K562 (cell line): ENCODE results near the gene SLC27A2. TPM values are rescaled to one million over a fixed set of nuclear protein-coding genes. Genes with fewer than 3 reads are reported as not detected.

Source experiments
- CBFB ChIP-seq: sonication (generic); formaldehyde crosslinking; IDR thresholded peaks from 2 replicates; pipeline ENCODE4 v1.4.0; 2020; ENCODE audit warnings: mild to moderate bottlenecking, missing genetic modification reagents
- CCNT2 ChIP-seq: IDR thresholded peaks from 2 replicates; pipeline ENCODE4 v1.6.1; 2011; ENCODE audit warnings: borderline replicate concordance, low read depth, mild to moderate bottlenecking, moderate library complexity, mixed read lengths, low read length; ENCODE audit not compliant: insufficient read length; ENCODE audit errors: extremely low read depth
- CHCHD3 ChIP-seq: fragments of 250-450 bp; sonication (Bioruptor Pico); IDR thresholded peaks from 2 replicates; pipeline ENCODE4 v2.1.2; 2022; ENCODE audit warnings: mild to moderate bottlenecking
- ELF1 ChIP-seq: fragments of 200-800 bp; sonication (Bioruptor generic); IDR thresholded peaks from 2 replicates; pipeline ENCODE4 v1.6.1; 2016; ENCODE audit warnings: missing genetic modification characterization, missing compliant biosample characterization
- EP400 ChIP-seq: fragments of 450-650 bp; IDR thresholded peaks from 2 replicates; pipeline ENCODE4 v1.6.1; 2017; ENCODE audit warnings: antibody characterized with exemption, mild to moderate bottlenecking, moderate library complexity
- FOXJ2 ChIP-seq: fragments of 200-800 bp; sonication (Bioruptor generic); IDR thresholded peaks from 2 replicates; pipeline ENCODE4 v1.6.1; 2016; ENCODE audit warnings: missing genetic modification characterization, missing compliant biosample characterization
- FOXK2 ChIP-seq, 2 experiments: fragments of 450-650 bp; IDR thresholded peaks in 1 of 2; conservative IDR thresholded peaks in 1 of 2; 2 replicates each; pipeline ENCODE4 v1.6.1; 2016; ENCODE audit warnings: low read depth in 2 of 2, mild to moderate bottlenecking in 1 of 2
- KDM2B ChIP-seq: fragments of 250-450 bp; sonication (Bioruptor Pico); IDR thresholded peaks from 2 replicates; pipeline ENCODE4 v1.8.0; 2021; ENCODE audit warnings: mild to moderate bottlenecking, moderate library complexity
- KLF6 ChIP-seq: fragments of 250-450 bp; sonication (Bioruptor Pico); IDR thresholded peaks from 2 replicates; pipeline ENCODE4 v1.4.0; 2020; ENCODE audit warnings: mild to moderate bottlenecking, moderate library complexity, borderline replicate concordance
- NCOA2 ChIP-seq, 2 experiments: fragments of 450-650 bp; IDR thresholded peaks; 2 replicates each; pipeline ENCODE4 v1.6.1; 2018; ENCODE audit warnings: mild to moderate bottlenecking in 2 of 2, moderate library complexity in 1 of 2; ENCODE audit not compliant: partially characterized antibody in 2 of 2
- NCOA4 ChIP-seq: fragments of 450-650 bp; IDR thresholded peaks from 2 replicates; pipeline ENCODE4 v1.6.1; 2018; ENCODE audit warnings: mild to moderate bottlenecking; ENCODE audit not compliant: partially characterized antibody
- NFRKB ChIP-seq: fragments of 450-650 bp; IDR thresholded peaks from 2 replicates; pipeline ENCODE4 v1.6.1; 2016; ENCODE audit warnings: low read depth
- SMAD1 ChIP-seq: fragments of 150-350 bp; IDR thresholded peaks from 2 replicates; pipeline ENCODE4 v1.6.1; 2014; ENCODE audit warnings: low read length, low read depth; ENCODE audit not compliant: partially characterized antibody
- SP1 ChIP-seq: sonication (generic); formaldehyde crosslinking; IDR thresholded peaks from 2 replicates; pipeline ENCODE4 v1.8.1; 2022; ENCODE audit warnings: mild to moderate bottlenecking, missing genetic modification reagents
- ZNF175 ChIP-seq: fragments of 200-800 bp; sonication (Bioruptor generic); IDR thresholded peaks from 2 replicates; pipeline ENCODE4 v1.6.1; 2016; ENCODE audit warnings: low read depth, mild to moderate bottlenecking, missing genetic modification characterization, missing compliant biosample characterization
- ZNF311 ChIP-seq: fragments of 250-450 bp; sonication (Bioruptor Pico); IDR thresholded peaks from 2 replicates; pipeline ENCODE4 v1.4.0; 2020; ENCODE audit warnings: mild to moderate bottlenecking, moderate library complexity
- polyA plus RNA-seq, 8 experiments: library from polyadenylated mRNA; depleted of rRNA in 4 of 8; stranded (reverse) in 5 of 8; unstranded in 3 of 8; fragments of >200 nt; fragmentation: Nextera tagmentation in 2 of 8; fragmentation: Illumina TruSeq in 1 of 8; extraction: Ambion mirVana in 2 of 8; extraction: Trizol in 1 of 8; gene quantifications; 2 replicates each; pipeline versions ENCODE4 v1.2.1 to v1.2.3, GENCODE V29; 2011 to 2014; ENCODE audit warnings: inconsistent platforms in 1 of 8, missing spikeins in 1 of 8
- total RNA-seq, 7 experiments: library from RNA; depleted of rRNA in 6 of 7; stranded (reverse); fragments of >200 nt in 6 of 7; fragmentation: Illumina TruSeq in 2 of 7; extraction: Trizol in 2 of 7; gene quantifications; 2 replicates each; pipeline versions ENCODE4 v1.2.1 to v1.2.3, GENCODE V29; 2011 to 2021; ENCODE audit warnings: low replicate concordance in 1 of 7
- TF ChIP-seq, protein P1 (sequence below): IDR thresholded peaks from 2 replicates; pipeline ENCODE4 v1.6.1; 2012; ENCODE audit warnings: low read depth, low read length, improper control_type of control experiment, borderline replicate concordance
- TF ChIP-seq, protein P2 (sequence below), 2 experiments: IDR thresholded peaks in 1 of 2; conservative IDR thresholded peaks in 1 of 2; 2 replicates each; pipeline ENCODE4 v1.6.1; 2016; ENCODE audit warnings: low read depth in 2 of 2, mild to moderate bottlenecking in 1 of 2, missing compliant biosample characterization in 1 of 2, missing genetic modification characterization in 1 of 2, moderate library complexity in 1 of 2
- TF ChIP-seq, protein P3 (sequence below): fragments of 450-650 bp; IDR thresholded peaks from 2 replicates; pipeline ENCODE4 v1.6.1; 2016; ENCODE audit warnings: antibody characterized with exemption
- TF ChIP-seq, protein P4 (sequence below): IDR thresholded peaks from 2 replicates; pipeline ENCODE4 v1.6.1; 2016; ENCODE audit warnings: missing genetic modification characterization, missing compliant biosample characterization

SLC27A2 gene
- total and polyA plus RNA-seq, 9 of the 15 experiments (the other 6 are each of a cell fraction or from before 2014, with no cell fraction given) = 4.9 to 38.0 (median 22.7) TPM

DNA sequence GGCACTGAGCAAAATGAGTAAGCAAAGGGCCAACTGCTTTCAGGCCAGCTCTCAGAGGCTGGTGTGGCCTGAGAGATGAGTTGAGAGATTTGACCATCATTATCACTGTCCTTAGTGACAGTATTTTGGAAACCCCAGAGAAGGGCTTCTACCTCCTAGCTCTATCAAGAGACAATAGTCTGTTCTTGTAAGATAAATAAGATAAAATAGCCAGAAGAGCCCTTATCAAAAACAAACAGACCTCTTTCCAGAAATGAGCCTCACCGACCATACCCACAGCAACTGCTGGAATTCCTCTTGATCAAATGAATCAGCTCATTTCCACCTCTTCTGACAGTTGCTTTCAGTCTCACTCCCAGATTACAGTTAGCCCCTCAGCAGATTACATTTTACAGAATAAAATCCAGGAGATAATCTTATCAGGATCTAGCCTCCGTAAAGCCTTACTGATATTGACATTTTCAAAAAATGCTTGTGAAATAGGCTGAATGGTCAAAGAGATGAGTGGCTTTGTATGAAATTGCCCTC lies 79.0 kb downstream of the SLC27A2 start (continued):
- TF ChIP-seq, protein P1, sequence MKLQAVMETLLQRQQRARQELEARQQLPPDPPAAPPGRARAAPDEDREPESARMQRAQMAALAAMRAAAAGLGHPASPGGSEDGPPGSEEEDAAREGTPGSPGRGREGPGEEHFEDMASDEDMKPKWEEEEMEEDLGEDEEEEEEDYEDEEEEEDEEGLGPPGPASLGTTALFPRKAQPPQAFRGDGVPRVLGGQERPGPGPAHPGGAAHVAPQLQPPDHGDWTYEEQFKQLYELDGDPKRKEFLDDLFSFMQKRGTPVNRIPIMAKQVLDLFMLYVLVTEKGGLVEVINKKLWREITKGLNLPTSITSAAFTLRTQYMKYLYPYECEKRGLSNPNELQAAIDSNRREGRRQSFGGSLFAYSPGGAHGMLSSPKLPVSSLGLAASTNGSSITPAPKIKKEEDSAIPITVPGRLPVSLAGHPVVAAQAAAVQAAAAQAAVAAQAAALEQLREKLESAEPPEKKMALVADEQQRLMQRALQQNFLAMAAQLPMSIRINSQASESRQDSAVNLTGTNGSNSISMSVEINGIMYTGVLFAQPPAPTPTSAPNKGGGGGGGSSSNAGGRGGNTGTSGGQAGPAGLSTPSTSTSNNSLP = peak; percentile 97
- TF ChIP-seq NCOA4 = peak; percentile 31
- no peak for TF ChIP-seq CBFB (CRISPR knock-in tag)
- peak in 1 of 2 experiments; percentile 44; a peak in 1 of 4 replicates for TF ChIP-seq FOXK2 (conservative IDR thresholded peaks at IDR 0.05 in 1 of 2, IDR thresholded peaks at IDR 0.05 in 1 of 2; ENCODE audit: low read depth in 2 of 2)
- TF ChIP-seq EP400 = peak; percentile 44; the same call in 1 of the 2 replicates
- peak; percentile 61 for TF ChIP-seq SMAD1
- TF ChIP-seq NCOA2 (IDR thresholded peaks at IDR 0.05; ENCODE audit: partially characterized antibody in 2 of 2) = peak; percentile 20 to 76
- TF ChIP-seq, protein P2, sequence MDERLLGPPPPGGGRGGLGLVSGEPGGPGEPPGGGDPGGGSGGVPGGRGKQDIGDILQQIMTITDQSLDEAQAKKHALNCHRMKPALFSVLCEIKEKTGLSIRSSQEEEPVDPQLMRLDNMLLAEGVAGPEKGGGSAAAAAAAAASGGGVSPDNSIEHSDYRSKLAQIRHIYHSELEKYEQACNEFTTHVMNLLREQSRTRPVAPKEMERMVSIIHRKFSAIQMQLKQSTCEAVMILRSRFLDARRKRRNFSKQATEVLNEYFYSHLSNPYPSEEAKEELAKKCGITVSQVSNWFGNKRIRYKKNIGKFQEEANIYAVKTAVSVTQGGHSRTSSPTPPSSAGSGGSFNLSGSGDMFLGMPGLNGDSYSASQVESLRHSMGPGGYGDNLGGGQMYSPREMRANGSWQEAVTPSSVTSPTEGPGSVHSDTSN (CRISPR knock-in tag; IDR thresholded peaks at IDR 0.05; ENCODE audit: low read depth) = no peak
- TF ChIP-seq, protein P2 (tag; conservative IDR thresholded peaks at IDR 0.05; ENCODE audit: low read depth) = peak; percentile 85
- TF ChIP-seq, protein P3, sequence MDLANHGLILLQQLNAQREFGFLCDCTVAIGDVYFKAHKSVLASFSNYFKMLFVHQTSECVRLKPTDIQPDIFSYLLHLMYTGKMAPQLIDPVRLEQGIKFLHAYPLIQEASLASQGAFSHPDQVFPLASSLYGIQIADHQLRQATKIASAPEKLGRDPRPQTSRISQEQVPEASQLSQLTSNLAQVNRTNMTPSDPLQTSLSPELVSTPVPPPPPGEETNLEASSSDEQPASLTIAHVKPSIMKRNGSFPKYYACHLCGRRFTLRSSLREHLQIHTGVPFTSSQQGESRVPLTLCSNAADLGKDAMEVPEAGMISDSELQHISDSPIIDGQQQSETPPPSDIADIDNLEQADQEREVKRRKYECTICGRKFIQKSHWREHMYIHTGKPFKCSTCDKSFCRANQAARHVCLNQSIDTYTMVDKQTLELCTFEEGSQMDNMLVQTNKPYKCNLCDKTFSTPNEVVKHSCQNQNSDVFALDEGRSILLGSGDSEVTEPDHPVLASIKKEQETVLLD = peak; percentile 63; the same call in 1 of the 2 replicates
- 0 out of 2 replicates have a peak, but pooled peaks have one; percentile 27 for TF ChIP-seq ELF1 (tag)
- no peak for TF ChIP-seq CHCHD3 (CRISPR knock-in tag)
- TF ChIP-seq SP1 (CRISPR knock-in tag) = no peak
- no peak for TF ChIP-seq KDM2B (CRISPR knock-in tag)
- peak; percentile 98 for TF ChIP-seq FOXJ2
- 0 out of 2 replicates have a peak, but pooled peaks have one; percentile 7 for TF ChIP-seq NFRKB
- peak; percentile 44; the same call in 1 of the 2 replicates for TF ChIP-seq ZNF311 (CRISPR knock-in tag)
- no peak for TF ChIP-seq KLF6 (CRISPR knock-in tag)
- TF ChIP-seq CCNT2 = peak; percentile 92
- peak; percentile 91 for TF ChIP-seq ZNF175 (CRISPR knock-in tag)
- TF ChIP-seq, protein P4, sequence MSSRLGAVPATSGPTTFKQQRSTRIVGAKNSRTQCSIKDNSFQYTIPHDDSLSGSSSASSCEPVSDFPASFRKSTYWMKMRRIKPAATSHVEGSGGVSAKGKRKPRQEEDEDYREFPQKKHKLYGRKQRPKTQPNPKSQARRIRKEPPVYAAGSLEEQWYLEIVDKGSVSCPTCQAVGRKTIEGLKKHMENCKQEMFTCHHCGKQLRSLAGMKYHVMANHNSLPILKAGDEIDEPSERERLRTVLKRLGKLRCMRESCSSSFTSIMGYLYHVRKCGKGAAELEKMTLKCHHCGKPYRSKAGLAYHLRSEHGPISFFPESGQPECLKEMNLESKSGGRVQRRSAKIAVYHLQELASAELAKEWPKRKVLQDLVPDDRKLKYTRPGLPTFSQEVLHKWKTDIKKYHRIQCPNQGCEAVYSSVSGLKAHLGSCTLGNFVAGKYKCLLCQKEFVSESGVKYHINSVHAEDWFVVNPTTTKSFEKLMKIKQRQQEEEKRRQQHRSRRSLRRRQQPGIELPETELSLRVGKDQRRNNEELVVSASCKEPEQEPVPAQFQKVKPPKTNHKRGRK = no peak
